Muscle of back (tissue), 11 donors: ENCODE results near the gene CHST8. TPM values are rescaled to one million over a fixed set of nuclear protein-coding genes. Genes with fewer than 3 reads are reported as not detected.
"Not testable (repeated sequence)": the region's sequence is repeated elsewhere in the genome, so short reads cannot be mapped to it uniquely, and the experiment has no call there.

ENCODE experiments used
- DNase-seq, 3 donors: peaks; one replicate each; pipeline versions ENCODE4 v3.0.0 to v3.0.0-alpha.2; 2013
- polyA plus RNA-seq, 10 donors: library from polyadenylated mRNA; unstranded; fragments of 120-200 nt; gene quantifications; one replicate each; pipeline ENCODE4 v1.2.1, GENCODE V29; 2013; ENCODE audit not compliant: insufficient read length in 10 of 10

The CHST8 gene
- polyA plus RNA-seq, 10 donors: 0.07 to 1.1 (median 0.16) TPM; not detected in 2

DNA sequence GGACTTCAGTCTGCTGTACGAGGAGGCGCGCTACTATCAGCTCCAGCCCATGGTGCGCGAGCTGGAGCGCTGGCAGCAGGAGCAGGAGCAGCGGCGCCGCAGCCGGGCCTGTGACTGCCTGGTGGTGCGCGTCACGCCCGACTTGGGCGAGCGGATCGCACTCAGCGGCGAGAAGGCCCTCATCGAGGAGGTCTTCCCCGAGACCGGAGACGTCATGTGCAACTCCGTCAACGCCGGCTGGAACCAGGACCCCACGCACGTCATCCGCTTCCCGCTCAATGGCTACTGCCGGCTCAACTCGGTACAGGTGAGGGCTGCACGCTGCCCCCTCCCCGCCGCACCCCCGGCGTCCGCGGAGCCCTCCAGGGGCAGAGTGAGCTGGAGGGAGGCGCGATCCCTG is 189.5 kb downstream of the CHST8 start:
- DNase-seq: no peak

DNA sequence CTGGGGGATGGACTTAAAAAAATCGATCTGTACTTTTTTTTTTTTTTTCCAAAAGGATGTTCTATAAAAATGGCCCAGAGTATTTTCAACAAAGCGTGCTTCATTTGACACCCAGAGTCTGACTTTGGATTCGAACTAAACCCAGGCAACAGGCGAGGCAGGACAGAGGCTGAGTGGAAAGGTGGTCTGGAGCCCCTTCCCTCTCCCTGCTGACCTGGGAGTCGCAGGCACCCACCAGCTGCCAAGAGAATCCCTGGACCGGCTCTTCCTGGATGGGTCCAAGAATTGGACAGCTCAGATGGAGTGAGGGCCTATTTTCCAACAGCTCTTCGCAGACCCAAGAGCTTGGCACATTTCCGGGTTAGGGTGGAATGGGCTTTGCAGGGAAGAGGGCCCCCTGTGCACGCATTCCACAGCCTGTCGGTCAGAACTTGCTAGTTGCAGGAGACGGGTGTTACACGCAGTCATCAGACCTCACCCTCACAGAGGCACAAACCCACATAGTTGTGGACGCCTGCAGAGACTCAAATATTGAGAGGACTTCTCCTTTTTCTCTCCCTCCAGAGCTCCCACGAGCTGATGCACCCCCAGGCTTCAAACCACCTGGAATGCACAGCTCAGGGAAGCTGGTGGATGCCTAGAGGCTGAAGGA is 190.1 kb downstream of the CHST8 start:
- DNase-seq: no peak

DNA sequence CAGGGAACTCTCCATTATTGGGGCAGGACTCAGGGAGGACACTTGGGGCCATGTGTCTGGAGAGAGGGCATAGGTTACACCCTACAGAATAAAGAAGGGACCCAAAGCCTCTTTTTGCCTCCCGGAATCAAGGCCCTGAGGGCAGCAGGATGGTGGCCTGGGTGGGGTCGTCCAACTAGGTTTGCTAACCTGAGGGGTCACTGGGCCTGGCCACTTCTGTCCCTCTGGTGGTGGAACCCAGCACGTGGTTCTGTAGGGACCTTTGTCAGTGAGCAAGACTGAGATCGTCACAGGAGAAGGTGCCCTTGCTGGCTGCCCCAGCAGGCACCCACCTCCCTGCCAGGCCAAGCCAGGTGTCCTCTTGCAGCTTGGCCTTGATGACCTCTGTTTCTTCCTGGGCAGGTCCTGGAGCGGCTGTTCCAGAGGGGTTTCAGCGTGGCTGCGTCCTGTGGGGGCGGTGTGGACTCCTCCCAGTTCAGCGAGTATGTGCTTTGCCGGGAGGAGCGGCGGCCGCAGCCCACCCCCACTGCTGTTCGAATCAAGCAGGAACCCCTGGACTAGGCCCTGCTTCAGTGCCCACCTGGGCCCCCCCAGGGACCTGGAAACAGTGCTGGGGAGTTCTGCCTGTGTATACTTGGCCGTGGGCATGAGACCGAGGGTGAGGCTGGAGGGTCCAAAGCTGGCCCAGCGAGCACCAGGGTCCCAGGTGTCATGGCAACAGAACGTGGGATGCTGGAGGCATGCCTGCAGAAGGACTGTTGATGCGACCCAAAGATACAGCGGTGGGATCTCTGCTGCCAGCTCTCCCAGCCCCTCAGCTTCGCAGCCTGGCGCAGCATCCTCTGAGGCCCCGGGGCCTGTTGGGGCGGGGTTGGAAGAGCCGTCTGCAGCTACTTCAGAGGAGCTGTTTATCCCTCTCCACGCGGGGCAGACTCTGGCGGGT is 190.9 kb downstream of the CHST8 start:
- DNase-seq: no peak

DNA sequence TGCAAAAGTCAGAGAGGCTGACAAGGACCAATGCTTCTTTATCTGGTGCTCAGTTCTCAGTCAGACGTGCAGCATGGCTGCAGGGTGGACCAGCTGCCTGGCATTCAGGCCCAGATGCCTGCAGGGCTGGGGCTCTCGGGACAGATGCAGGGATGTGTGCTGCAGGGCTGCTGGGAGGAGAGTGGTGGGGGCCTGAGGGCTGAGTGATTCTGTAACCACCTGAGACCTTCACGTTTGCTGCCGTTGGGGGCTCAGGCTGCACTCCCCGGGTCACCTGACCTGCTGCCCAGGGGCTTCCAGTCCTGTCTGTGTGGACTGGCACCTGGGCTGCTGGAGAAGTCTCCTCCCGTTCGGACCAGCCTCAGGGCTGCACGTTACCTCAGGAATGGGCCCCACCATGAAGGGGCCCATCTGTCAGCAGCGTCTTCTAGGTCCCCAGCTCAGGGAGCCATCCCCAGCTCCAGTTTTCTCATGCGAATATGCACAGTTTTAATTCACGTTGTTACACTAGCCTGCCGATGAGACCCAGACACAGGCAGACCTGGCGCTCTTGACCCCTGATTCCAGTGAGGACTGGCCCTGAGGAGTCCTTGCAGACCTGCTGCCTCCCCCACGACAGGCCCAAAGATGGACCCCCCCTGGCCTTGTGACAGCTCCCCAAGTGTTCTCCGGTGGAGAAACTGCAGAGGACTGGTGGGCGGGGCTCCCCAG is 191.8 kb downstream of the CHST8 start:
- DNase-seq: no peak

DNA sequence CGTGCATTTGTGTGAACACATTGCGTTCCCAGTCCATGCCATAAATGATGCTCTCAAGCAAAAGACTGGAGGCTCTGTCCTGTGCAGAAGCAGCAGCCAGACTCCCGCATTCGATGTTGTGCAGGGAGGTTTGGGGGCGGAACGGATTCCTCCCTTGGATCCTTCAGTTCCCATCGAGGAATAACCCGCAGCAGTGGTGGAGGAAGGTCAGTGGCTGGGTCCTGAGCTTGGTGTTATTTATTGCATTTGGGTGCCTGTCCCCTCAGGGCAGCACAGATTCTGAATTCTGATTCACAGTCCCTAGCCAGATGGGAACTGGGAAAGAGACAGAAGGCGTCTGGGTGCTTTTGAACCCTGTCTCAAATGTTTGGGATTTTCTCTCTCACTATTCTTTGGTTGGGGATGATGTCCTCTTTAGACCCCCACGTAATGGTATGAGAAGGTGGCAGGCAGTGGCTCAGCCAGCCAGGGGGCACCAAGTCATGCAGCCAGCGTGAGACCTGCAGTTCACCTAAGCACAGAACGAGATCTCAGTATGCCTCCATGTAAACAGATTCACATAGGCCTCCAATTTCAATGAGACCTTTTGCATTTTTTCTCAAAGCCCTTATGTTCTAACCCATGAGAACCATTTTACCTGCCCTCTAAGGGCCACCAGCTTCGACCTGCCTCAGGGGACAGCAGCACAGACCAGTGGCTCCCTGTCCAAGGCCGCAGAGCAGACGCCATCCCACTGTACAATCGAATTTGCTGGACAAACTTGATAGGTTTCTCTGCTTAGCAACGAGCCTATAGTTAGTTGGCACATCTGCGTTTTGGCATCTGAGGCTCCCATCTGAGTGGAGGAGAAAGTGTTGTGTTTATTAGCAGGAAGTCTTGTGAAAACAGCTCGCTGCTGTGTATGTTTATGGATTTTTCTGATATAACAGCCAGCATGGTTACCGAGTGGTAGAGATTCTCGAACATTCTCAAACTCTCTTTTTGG is 192.7 kb downstream of the CHST8 start:
- DNase-seq: no peak

DNA sequence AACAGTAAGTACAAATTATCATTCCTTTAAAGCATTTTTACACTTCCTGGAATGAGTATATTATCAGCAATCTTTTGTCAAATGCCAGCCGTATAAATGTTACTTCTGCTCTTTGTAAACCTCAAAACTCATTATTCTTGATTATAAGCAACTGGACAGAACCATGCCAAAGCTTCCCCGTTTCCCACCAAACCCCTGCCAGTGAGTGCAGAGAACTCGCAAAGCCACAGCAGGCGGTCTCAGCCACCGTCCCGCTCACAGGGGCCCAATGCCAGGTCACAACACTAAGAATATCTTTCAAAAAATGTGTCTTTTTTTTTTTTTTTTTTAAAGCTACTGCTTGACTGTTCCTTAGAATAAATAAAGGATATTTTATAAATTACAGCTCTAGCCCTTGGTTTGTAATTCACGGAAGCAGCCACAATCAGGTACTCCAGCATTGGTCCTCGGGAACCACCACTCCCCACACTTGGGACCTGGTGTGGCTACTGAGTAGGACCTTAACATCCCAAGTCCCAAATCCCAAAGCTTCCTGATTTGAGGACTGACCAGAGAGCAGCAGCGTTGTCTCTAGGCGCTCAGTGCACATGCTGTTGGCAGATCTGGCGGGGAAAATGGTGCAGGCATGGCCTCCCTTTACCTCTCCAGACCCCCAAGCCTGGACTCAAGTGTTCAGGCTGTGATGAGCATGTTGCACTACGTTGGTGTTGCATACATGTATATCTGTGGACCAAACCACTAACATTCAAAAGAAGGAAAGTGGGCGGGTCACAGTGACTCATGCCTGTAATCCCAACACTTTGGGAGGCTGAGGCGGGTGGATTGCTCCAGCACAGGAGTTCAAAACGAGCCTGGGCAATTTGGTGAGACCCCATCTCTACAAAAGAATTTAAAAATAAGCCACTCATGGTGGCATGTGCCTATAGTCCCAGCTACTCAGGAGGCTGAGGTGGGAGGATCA is 193.9 kb downstream of the CHST8 start:
- DNase-seq: no peak

DNA sequence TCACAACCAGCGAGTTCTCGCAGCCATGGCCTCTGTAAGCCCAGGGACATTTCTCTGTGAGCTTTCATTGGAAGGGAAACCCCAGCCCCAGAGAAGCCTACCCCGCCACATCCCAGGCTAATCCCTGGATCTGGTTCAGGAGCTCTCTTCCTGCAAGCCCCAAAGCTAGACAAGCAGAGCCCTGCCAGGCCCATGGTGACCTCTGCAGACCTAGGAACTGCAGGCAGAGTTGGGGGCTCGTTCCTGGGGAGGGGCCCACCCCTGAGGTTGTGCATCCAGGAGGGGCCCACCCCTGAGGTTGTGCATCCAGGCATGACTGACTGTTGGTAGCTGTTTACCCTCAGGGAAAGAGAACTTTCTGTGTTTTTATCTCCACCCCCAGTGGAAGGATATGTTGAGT is 196.7 kb downstream of the CHST8 start:
- no peak for DNase-seq

DNA sequence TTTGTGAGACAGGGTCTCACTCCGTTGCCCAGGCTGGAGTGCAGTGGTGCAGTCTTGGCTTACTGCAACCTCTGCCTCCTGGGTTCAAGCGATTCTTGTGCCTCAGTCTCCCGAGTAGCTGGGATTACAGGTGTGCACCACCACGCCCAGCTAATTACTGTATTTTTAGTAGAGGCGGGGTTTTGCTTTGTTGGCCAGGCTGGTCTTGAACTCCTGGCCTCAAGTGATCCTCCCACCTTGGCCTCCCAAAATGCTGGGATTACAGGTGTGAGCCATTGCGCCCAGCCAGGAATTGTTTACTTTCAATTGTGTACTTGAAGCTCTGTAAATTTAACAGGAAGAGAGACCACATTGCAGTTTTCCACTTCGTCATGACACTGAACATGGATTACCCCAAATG is 197.3 kb downstream of the CHST8 start:
- DNase-seq: not testable (repeated sequence)

DNA sequence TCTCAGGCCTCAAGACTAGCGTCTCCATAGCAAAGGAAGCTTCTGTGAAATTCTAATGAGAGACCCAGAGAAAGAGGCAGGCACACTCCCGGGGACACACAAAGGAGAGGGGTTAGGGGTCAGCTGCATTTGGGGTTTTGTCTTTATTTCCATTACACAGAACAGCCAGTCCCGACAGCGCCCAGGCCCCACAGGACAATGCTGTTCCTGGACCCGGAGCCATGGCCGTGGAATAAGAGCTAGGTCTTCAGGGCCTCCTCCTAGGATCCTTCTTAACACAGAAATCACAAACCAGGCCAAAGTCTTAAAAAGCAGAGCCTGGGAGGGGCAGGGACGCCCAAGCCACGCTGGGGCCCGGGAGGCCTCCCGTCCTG is 197.7 kb downstream of the CHST8 start:
- DNase-seq: no peak

DNA sequence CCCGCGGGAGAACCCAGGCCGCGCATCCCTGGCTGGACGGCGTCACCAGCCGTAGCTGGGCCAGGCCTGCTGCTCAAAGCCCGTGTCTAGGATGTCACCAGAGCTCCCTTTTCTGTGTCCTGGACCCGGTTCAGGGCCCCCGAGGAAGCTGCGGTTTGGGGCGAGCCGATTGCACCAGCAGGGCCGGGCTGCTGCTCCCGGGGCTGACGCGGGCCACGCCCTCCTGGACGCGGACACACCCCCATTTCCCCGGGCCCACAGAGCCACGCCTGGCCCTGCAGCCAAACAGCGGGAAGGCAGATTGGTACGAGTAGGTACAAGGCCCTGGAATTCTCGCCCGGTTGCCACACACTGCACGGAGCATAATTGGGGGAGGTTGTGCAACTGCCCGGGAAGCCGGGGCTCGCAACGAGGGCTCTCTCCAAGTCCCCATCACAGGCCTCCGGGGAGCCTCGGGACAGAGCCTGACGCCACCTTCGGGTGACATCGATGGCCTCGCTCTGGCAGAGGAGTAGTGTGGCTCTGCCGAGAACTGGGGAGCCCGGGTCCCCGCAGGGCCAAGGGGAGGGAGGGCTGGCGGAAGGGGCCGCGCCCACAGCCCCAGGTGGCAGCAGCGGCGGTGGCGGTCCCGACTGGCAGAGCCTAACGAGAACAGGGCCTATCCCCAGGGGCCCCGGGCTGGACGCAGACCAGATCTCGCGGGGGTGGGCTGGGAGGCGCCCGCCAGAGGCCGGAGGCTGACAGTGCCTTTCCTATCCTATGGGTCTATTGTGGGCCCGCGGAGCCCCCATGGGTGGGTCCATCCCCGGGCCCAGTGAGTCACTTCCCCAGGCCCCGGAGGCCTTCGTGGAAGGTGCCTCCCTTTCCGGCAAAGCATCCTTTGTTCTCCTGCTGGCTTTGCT is 198.4 kb downstream of the CHST8 start:
- peak; percentile 43 to 73 (median 48) for DNase-seq

DNA sequence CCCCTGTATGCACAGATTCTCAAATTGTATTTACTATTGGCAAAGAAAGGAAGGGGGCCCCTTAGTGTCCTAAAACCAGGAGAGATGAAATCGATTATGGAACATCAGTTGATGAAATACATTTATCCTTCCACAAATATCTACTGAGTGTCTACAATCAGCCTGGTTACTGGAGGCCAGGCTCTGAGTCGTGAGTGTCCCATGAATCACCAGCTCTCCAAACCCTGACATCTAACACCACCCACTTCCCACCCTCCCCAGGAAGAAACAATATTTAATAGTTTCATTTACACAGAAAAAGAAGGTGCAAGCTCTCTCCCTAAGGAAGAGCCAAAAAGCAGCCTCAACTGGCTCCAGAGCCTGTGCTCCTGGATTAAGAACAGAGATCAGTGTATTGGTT is 200.1 kb downstream of the CHST8 start:
- DNase-seq: no peak

Other genes starting within 250 kb of the CHST8 start
- gene CEBPG, start 248.2 kb upstream of the CHST8 start, polyA plus RNA-seq: 10 to 100 TPM; 18.2 to 24.6 (median 20.0) TPM
- gene PEPD, start 100.2 kb upstream of the CHST8 start, polyA plus RNA-seq: 10 to 100 TPM; 35.9 to 53.2 (median 44.4) TPM
- 10 to 100 TPM; 21.1 to 45.6 (median 32.6) TPM for gene KCTD15, start 174.9 kb downstream of the CHST8 start, polyA plus RNA-seq